ENCODE data around the gene GLG1. TPM values are rescaled to one million over a fixed set of nuclear protein-coding genes. Genes with fewer than 3 reads are reported as not detected.

The GLG1 gene
- total RNA-seq, 1 donor from 2014 or later: 72.1 TPM

DNA sequence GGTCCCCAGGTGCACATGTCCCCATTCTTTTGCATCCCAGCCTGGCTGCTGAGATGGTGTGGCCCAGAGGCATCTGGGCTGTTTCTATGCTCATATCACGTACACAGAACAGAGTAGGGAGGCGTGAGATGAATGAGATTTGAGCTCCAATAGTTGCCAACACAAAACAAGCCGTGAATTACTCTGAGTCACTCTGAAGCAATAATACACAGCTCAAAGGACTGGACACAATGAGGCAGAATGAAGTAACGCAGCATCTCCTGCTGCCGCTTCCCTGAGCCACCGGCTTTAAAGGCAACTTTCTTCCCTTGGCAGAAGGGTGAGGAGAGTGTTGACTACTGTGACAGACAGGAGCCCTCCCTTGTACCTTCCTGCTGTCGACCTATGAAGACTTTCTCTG, 151.7 kb downstream of the GLG1 start:
- no peak overlapping the region for H3K4me3 ChIP-seq (ENCODE audit: low read depth, low read length)
- DNase-seq (ENCODE audit: low read depth): no peak
- TF ChIP-seq, protein P1, sequence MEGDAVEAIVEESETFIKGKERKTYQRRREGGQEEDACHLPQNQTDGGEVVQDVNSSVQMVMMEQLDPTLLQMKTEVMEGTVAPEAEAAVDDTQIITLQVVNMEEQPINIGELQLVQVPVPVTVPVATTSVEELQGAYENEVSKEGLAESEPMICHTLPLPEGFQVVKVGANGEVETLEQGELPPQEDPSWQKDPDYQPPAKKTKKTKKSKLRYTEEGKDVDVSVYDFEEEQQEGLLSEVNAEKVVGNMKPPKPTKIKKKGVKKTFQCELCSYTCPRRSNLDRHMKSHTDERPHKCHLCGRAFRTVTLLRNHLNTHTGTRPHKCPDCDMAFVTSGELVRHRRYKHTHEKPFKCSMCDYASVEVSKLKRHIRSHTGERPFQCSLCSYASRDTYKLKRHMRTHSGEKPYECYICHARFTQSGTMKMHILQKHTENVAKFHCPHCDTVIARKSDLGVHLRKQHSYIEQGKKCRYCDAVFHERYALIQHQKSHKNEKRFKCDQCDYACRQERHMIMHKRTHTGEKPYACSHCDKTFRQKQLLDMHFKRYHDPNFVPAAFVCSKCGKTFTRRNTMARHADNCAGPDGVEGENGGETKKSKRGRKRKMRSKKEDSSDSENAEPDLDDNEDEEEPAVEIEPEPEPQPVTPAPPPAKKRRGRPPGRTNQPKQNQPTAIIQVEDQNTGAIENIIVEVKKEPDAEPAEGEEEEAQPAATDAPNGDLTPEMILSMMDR (conservative IDR thresholded peaks at IDR 0.05; ENCODE audit: low read depth, low read length): no peak

DNA sequence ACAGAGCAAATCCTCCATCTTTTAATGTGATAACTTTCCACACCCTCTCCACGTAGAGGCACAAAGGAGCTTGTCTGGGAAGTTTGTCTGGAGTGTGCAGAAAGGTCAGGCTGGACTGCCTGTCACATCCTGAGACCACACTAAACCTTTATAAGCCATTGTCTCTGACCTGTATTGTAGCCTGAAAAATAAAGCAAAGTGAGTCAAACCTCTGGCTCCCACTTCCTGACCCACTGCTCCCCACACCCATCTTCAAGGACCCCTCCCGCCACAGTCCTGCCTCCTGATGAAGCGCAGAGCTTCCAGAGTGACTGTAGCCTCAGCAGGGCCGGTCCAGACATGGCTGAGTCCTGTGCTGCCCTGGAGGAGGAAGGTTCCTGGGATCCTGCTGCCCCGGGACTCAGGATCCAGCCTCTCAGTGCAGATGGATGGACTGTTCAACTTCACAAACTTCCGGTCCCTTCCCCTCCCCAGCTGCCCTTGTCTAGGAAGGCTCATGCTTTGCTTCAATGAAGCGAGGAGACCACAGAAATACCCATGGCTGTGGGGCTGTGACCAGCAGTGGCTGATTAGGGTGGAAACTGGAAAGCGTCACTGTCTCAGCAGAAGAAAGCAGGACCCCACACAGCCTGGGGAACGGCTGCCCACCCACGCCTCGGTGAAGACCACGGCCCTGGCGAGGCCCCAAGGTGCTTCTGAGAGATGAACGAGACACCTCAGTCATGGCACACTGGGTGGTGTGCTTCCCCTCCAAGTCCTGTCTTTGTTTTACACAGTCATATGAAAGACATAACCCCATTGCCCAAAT, 154.8 kb downstream of the GLG1 start:
- peak; percentile 43 for DNase-seq (ENCODE audit: low read depth)
- TF ChIP-seq, protein P1 (conservative IDR thresholded peaks at IDR 0.05; ENCODE audit: low read depth, low read length): no peak

DNA sequence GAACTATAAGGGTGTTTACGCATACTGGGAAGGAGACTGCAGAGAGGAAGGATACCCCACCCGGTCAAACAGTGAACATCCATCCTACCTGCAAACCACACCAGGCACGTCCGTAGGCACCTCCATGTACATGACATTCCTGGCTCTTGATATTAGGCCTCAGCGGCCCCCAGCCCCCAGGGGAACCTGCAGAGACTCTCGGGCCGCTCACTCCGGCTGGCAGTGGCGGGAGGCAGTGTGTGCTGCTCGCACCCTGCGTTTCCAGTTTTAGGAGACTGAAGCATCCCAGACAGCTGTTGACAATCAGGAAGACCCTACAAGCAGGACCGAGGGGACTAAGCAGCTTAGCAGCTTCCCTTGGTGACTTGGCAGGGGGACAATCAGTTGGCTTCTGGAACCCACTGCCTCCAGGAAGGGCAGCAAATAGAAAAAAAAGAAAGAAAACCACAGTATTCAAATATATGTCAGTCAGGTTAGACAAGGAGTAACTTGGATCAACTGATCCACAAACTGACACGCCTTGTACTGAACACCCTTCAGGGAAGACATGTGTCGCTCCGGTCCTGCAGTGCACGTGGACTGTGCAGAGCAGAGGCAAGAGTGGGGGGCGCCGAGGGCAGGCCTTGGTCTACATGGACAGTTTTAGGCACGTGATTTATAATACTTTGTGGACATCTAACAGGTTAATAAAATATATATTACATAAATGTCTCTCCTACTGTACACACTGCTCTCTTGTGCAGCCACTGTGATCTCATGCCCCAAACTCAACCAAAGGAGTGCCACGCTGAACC, 155.8 kb downstream of the GLG1 start:
- H3K4me3 ChIP-seq (ENCODE audit: low read depth, low read length): no peak overlapping the region
- TF ChIP-seq, protein P1 (conservative IDR thresholded peaks at IDR 0.05; ENCODE audit: low read depth, low read length): no peak
- no peak for DNase-seq (ENCODE audit: low read depth)

More for the DNA sequence above, 154.8 kb downstream of the GLG1 start:
- H3K4me3 ChIP-seq (ENCODE audit: low read depth, low read length): no peak overlapping the region

DNA sequence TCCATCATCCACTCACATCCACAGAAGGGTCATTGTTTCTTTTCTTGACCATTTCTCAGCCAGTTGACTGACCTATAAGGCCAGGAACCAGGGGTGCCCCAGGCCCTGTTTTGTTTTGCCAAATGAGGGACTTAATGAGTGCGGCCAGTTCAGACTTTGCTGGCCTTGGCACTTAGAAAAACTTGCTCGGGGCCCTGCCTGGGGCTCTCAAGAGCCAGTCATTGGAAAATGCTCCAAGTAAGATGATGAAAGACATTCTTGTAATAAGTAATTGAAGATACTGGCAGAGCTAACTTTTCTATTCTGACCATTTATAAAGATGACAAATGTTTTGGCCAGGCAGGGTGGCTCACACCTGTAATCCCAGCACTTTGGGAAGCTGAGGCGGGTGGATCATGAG, 156.7 kb downstream of the GLG1 start:
- TF ChIP-seq, protein P1 (conservative IDR thresholded peaks at IDR 0.05; ENCODE audit: low read depth, low read length): no peak
- H3K4me3 ChIP-seq (ENCODE audit: low read depth, low read length): no peak overlapping the region
- no peak for DNase-seq (ENCODE audit: low read depth)

DNA sequence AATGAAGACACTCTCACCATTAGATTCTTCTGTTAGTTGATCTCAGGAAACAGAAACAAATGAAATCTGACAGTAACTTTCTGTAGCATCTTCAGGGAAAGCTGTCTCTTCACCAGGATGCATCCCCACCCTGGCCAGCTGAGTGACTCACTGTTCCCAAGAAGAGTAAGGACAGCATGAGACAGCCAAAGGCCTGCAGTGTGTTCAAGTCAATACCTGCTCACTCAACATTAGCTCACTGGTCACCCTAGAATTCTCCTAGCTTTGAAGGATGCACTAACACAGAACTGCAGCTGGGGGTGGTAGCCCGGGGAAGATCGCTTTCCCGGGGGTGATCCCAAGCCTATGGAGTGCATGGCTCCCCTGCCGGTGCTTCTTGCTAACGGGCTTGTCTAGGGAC, 157.4 kb downstream of the GLG1 start:
- no peak for DNase-seq (ENCODE audit: low read depth)
- H3K4me3 ChIP-seq (ENCODE audit: low read depth, low read length): no peak overlapping the region
- TF ChIP-seq, protein P1 (conservative IDR thresholded peaks at IDR 0.05; ENCODE audit: low read depth, low read length): no peak

DNA sequence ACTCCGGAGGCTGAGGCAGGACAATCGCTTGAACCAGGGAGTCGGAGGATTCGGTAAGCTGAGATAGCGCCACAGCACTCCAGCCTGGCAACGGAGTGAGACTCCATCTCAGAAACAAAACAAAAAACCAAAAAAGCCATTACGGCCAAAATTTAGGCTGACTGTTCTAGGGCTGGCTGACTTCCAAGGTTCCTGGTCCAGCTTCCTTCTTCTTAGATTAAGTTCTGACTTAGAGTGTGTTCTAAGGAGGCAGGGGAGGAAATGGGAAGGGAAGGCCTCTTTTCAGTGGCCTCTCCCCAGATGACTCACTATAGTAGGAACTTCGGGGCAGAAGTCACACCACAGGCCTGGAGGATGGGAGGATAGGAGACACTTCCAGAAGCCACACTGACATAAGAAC, 157.9 kb downstream of the GLG1 start:
- TF ChIP-seq, protein P1 (conservative IDR thresholded peaks at IDR 0.05; ENCODE audit: low read depth, low read length): no peak
- no peak overlapping the region for H3K4me3 ChIP-seq (ENCODE audit: low read depth, low read length)
- DNase-seq (ENCODE audit: low read depth): peak; percentile 64
